Fibroblast of lung (primary cell): Measurements from ENCODE around the gene TFCP2. TPM values are rescaled to one million over a fixed set of nuclear protein-coding genes. Genes with fewer than 3 reads are reported as not detected.

Experiments used
- DNase-seq, 2 donors: peaks; one replicate each; pipeline versions ENCODE4 v3.0.0 to v3.0.0-alpha.2; 2010; ENCODE audit warnings: low read depth in 2 of 2
- H2AFZ ChIP-seq: 2 replicates; pipeline ENCODE4 v1.5.1; 2012; ENCODE audit warnings: low read length, control low read depth, inconsistent platforms
- H3K27ac ChIP-seq: 2 replicates; pipeline ENCODE4 v1.5.1; 2011; ENCODE audit warnings: low read length, control low read depth; ENCODE audit not compliant: insufficient read depth
- H3K27me3 ChIP-seq: 2 replicates; pipeline ENCODE4 v1.5.1; 2011; ENCODE audit warnings: mild to moderate bottlenecking, low read length; ENCODE audit not compliant: control insufficient read depth, insufficient read depth
- H3K36me3 ChIP-seq: 2 replicates; pipeline ENCODE4 v1.5.1; 2011; ENCODE audit warnings: low read length; ENCODE audit not compliant: control insufficient read depth, insufficient read depth
- H3K4me1 ChIP-seq: 2 replicates; pipeline ENCODE4 v1.5.1; 2011; ENCODE audit warnings: low read length; ENCODE audit not compliant: control insufficient read depth, insufficient read depth; ENCODE audit errors: extremely low read depth
- H3K4me2 ChIP-seq: 2 replicates; pipeline ENCODE4 v1.5.1; 2011; ENCODE audit warnings: low read length, control low read depth; ENCODE audit not compliant: insufficient read depth; ENCODE audit errors: extremely low read depth
- H3K4me3 ChIP-seq, 4 experiments: fragments of 200-600 bp in 1 of 4; sonication (generic) in 1 of 4; replicated peaks in 1 of 4; 2 replicates each; pipeline ENCODE4 v1.5.1; 2011 to 2016; ENCODE audit warnings: low read length in 4 of 4, low read depth in 3 of 4, mild to moderate bottlenecking in 3 of 4, control low read depth in 2 of 4, inconsistent platforms in 1 of 4, mixed read lengths in 1 of 4; ENCODE audit not compliant: insufficient read depth in 1 of 4; ENCODE audit errors: control extremely low read depth in 1 of 4
- H3K79me2 ChIP-seq: 2 replicates; pipeline ENCODE4 v1.5.1; 2012; ENCODE audit warnings: mild to moderate bottlenecking, low read length, inconsistent platforms; ENCODE audit not compliant: control insufficient read depth, insufficient read depth
- H3K9ac ChIP-seq: 2 replicates; pipeline ENCODE4 v1.5.1; 2011; ENCODE audit warnings: mild to moderate bottlenecking, low read length, control low read depth; ENCODE audit not compliant: insufficient read depth
- H3K9me3 ChIP-seq: 2 replicates; pipeline ENCODE4 v1.5.1; 2012; ENCODE audit warnings: low read depth, low read length; ENCODE audit not compliant: control insufficient read depth, insufficient read depth
- H4K20me1 ChIP-seq: 2 replicates; pipeline ENCODE4 v1.5.1; 2011; ENCODE audit warnings: low read length; ENCODE audit not compliant: control insufficient read depth, insufficient read depth; ENCODE audit errors: extremely low read depth
- CTCF ChIP-seq, 2 donors: IDR thresholded peaks in 1 of 2; conservative IDR thresholded peaks in 1 of 2; 1 replicate in 1 of 2; 2 replicates in 1 of 2; pipeline ENCODE4 v1.5.1; 2011 to 2012; ENCODE audit warnings: low read length in 2 of 2, control low read depth in 1 of 2, inconsistent platforms in 1 of 2, low read depth in 1 of 2, mild to moderate bottlenecking in 1 of 2
- EZH2 ChIP-seq: IDR thresholded peaks from 2 replicates; pipeline ENCODE4 v1.5.1; 2012; ENCODE audit warnings: low read length, control low read depth, mild to moderate bottlenecking; ENCODE audit errors: missing control alignments
- polyA plus RNA-seq, 2 donors: library from polyadenylated mRNA; depleted of rRNA in 1 of 2; stranded (reverse) in 1 of 2; unstranded in 1 of 2; fragments of >200 nt; gene quantifications; 2 replicates each; pipeline ENCODE4 v1.2.1, GENCODE V29; 2011 to 2012; ENCODE audit warnings: missing spikeins in 1 of 2
- total RNA-seq: library from RNA; depleted of rRNA; stranded (reverse); fragments of >200 nt; gene quantifications from 2 replicates; pipeline ENCODE4 v1.2.1, GENCODE V29; 2014

The TFCP2 gene
- total and polyA plus RNA-seq, 2 donors (not counting 1 experiment from before 2014, with no cell fraction given) = 9.4 to 23.0 TPM

- Histone ChIP-seq H3K9ac (no peak overlapping the region), H2AFZ (no peak overlapping the region), H3K79me2 (no peaks in the 10 kb centered on the region), H3K4me1 (no peaks in the 10 kb centered on the region), H3K4me3 (no peak overlapping the region), H4K20me1 (no peaks in the 10 kb centered on the region), H3K4me2 (no peak overlapping the region), H3K27ac (no peak overlapping the region), H3K36me3 (no peaks in the 10 kb centered on the region), H3K27me3 (no peaks in the 10 kb centered on the region), H3K9me3 (no peaks in the 10 kb centered on the region)
- no peak for TF ChIP-seq CTCF (conservative IDR thresholded peaks at IDR 0.05 in 1 of 2, IDR thresholded peaks at IDR 0.05 in 1 of 2; ENCODE audit: low read depth in 1 of 2, low read length in 2 of 2)
- TF ChIP-seq EZH2 = no peak
- no peak for DNase-seq
Observed at GRCh38 chr12:51205350-51205749, 32.4 kb upstream of the TFCP2 start.

- Histone ChIP-seq H3K9ac (no peak overlapping the region), H3K27me3 (no peaks in the 10 kb centered on the region), H3K4me3 (no peak overlapping the region), H4K20me1 (no peaks in the 10 kb centered on the region), H3K4me2 (no peak overlapping the region), H3K79me2 (no peaks in the 10 kb centered on the region), H3K36me3 (no peaks in the 10 kb centered on the region), H3K27ac (no peak overlapping the region), H3K9me3 (no peaks in the 10 kb centered on the region), H3K4me1 (no peaks in the 10 kb centered on the region), H2AFZ (no peak overlapping the region)
- DNase-seq = no peak
- no peak for TF ChIP-seq EZH2
- no peak for TF ChIP-seq CTCF (conservative IDR thresholded peaks at IDR 0.05 in 1 of 2, IDR thresholded peaks at IDR 0.05 in 1 of 2; ENCODE audit: low read depth in 1 of 2, low read length in 2 of 2)
Observed at GRCh38 chr12:51202718-51203117, 29.8 kb upstream of the TFCP2 start.

GRCh38 chr12:51200806-51201205 lies 27.9 kb upstream of the TFCP2 start:
- no peak overlapping the region for H3K4me3 ChIP-seq
- no peak overlapping the region for H3K27ac ChIP-seq
- no peaks in the 10 kb centered on the region for H3K79me2 ChIP-seq
- no peaks in the 10 kb centered on the region for H3K27me3 ChIP-seq
- no peak overlapping the region for H2AFZ ChIP-seq
- no peaks in the 10 kb centered on the region for H3K4me1 ChIP-seq
- no peak overlapping the region for H3K9ac ChIP-seq
- no peaks in the 10 kb centered on the region for H3K9me3 ChIP-seq
- TF ChIP-seq EZH2 = no peak
- no peak for TF ChIP-seq CTCF (conservative IDR thresholded peaks at IDR 0.05 in 1 of 2, IDR thresholded peaks at IDR 0.05 in 1 of 2; ENCODE audit: low read depth in 1 of 2, low read length in 2 of 2)
- no peaks in the 10 kb centered on the region for H3K36me3 ChIP-seq
- H4K20me1 ChIP-seq = no peaks in the 10 kb centered on the region
- no peak overlapping the region for H3K4me2 ChIP-seq
- DNase-seq = peak in 1 of 2 donors; percentile 24
